Suppressor macrophage treated with lipopolysaccharide for 4 hours (primary cell): Measurements from ENCODE around the gene C11orf42.

Source experiments
- DNase-seq: peaks from one replicate; pipeline ENCODE4 v3.0.0-alpha.2; 2020

C11orf42 gene

DNA sequence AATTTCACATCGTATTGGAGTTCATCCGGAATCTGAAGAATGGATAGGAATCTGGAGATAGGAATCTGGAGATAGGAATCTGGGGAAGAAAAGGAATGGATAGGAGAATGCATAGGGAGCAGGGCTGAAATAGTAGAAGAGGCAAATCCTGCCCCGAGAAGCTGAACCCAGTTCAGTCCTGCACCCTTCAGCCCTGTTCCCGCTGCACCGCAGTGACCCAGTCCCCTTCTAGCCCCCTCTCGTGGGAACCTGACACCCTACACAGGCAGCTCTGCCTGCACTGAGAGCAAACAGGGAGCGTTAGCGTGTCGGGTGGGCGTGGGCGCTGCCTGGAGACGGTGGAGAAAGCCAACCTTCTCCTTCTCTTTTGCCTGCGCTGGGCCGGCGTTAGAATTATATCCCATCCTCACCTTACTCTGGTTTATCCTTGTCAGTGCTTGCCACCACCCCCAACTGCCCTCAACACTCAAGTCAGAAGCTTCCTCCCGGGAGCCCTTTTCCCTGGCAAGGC, 53.3 kb downstream of the C11orf42 start:
- DNase-seq: no peak

DNA sequence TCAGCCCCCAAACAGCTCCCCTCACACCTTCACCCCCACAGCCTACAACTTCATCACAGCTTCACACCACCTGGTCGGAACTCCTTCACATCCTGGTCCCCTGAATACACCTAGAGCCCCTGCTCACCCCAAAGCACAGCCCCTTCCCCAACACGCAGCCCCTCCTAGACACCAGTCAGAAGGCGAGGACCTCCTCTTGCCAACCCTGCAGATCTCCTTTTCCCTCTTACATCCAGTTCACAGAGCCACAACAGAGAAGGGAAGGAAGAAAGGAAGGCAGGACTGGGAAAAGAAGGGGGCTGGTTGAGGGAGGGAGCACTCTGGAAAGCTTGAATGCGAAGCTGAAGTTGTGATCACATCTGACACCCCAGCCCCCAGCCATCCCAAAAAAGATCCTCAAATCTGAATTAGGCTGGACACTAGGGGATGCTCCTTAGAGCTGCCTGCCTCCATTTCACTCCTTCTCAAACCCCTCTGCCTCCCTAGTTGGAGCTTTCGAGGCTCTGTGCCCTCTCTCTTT, 54.9 kb downstream of the C11orf42 start:
- DNase-seq: no peak
